ENCODE measurements around the gene TRIM62. TPM values are rescaled to one million over a fixed set of nuclear protein-coding genes. Genes with fewer than 3 reads are reported as not detected.
A peak's percentile ranks its signal among the peaks of the same experiment; 100 is the strongest.

TRIM62 gene
- total RNA-seq, 1 donor from 2014 or later: 1.4 TPM

GRCh38 chr1:33186936-33187335, 5.1 kb upstream of the TRIM62 start:
- no peaks in the 10 kb centered on the region for H3K9me3 Mint-ChIP-seq
- no peaks in the 10 kb centered on the region for H3F3A ChIP-seq (ENCODE audit: low read depth)
- H3K4me1 ChIP-seq: peaks cover 9% of the 10 kb centered on the region
- H3K9ac ChIP-seq: no peak overlapping the region
- DNase-seq (ENCODE audit: low spot score): no peak
- no peaks in the 10 kb centered on the region for H3K36me3 ChIP-seq
- no peaks in the 10 kb centered on the region for H4K20me1 ChIP-seq (ENCODE audit: low read depth)
- no peaks in the 10 kb centered on the region for H3K36me3 Mint-ChIP-seq
- H3K4me3 Mint-ChIP-seq: no peak overlapping the region
- no peak overlapping the region for H3K27ac ChIP-seq
- TF ChIP-seq EZH2 (IDR thresholded peaks at IDR 0.05) (no peak), CTCF (IDR thresholded peaks at IDR 0.05) (no peak)
- no peaks in the 10 kb centered on the region for H3K9me3 ChIP-seq (ENCODE audit: low read depth)
- no peak overlapping the region for H3K27ac Mint-ChIP-seq
- H3K4me1 Mint-ChIP-seq: peaks cover 28% of the 10 kb centered on the region
- H3K4me3 ChIP-seq: no peak overlapping the region
- H3K79me2 ChIP-seq (ENCODE audit: low read depth): no peaks in the 10 kb centered on the region
- no peaks in the 10 kb centered on the region for H3K27me3 ChIP-seq
- no peak overlapping the region for H3K4me2 ChIP-seq
- no peak overlapping the region for H2AFZ ChIP-seq (replicated peaks)
- H3K27me3 Mint-ChIP-seq (ENCODE audit: insufficient read depth, low read depth): peaks cover 9% of the 10 kb centered on the region

DNA sequence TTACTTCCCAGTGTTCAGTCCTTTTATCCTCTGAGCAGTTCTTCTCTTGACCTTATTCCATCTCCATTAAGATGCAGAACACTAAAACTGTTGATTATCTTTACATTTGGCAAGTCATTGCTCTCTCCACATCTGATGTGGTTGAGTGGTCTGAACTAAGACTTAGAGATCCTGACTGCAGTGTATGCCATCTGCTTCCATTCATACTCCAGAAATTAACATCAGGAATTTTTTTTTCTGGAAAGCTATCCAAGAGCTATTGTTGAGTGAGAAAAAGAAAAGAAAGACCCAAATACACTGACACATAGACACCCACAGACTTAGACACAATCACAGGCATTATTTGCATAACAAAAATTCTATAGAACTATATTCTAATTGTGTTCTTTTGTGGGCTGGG, 3.7 kb upstream of the TRIM62 start:
- H3K79me2 ChIP-seq (ENCODE audit: low read depth): no peaks in the 10 kb centered on the region
- H3K27me3 Mint-ChIP-seq (ENCODE audit: insufficient read depth, low read depth): peaks cover 9% of the 10 kb centered on the region

DNA sequence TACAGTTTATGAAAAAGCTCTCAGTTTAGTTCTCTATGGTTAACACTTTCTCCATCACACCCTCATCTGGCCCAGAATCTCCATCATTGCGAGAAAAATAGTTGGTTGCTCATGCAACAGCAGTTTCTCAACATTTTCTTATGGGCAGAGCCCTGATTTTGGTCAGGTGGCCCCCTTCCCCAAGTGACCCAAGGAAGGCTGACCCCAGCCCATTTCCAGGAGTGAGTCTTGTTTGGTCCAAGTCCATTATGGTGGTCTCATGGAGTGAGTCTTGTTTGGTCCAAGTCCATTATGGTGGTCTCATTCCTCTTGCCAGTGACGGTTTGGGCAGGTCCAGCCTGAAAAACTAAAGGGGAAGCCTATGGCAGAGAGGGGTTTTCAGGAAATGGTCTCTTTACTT, 1.5 kb upstream of the TRIM62 start:
- H3K9ac ChIP-seq: no peak overlapping the region
- no peak overlapping the region for H3K4me3 ChIP-seq
- Mint-ChIP-seq H3K27ac (no peak overlapping the region), H3K4me3 (peak overlapping the region; percentile 34), H3K9me3 (no peaks in the 10 kb centered on the region), H3K4me1 (peaks cover 32% of the 10 kb centered on the region), H3K27me3 (ENCODE audit: insufficient read depth, low read depth) (peaks cover 12% of the 10 kb centered on the region), H3K36me3 (no peaks in the 10 kb centered on the region)
- TF ChIP-seq CTCF (IDR thresholded peaks at IDR 0.05) (no peak), EZH2phosphoT487 (IDR thresholded peaks at IDR 0.05) (no peak), EZH2 (IDR thresholded peaks at IDR 0.05) (no peak)
- no peak overlapping the region for H2AFZ ChIP-seq (replicated peaks)
- DNase-seq (ENCODE audit: low spot score): no peak
- H3K36me3 ChIP-seq: no peaks in the 10 kb centered on the region
- H3K4me1 ChIP-seq: peaks cover 9% of the 10 kb centered on the region
- H3K4me2 ChIP-seq: no peak overlapping the region
- H3F3A ChIP-seq (ENCODE audit: low read depth): peaks cover 7% of the 10 kb centered on the region
- H3K27me3 ChIP-seq: peaks cover 17% of the 10 kb centered on the region
- peaks cover 6% of the 10 kb centered on the region for H4K20me1 ChIP-seq (ENCODE audit: low read depth)
- no peak overlapping the region for H3K27ac ChIP-seq
- no peaks in the 10 kb centered on the region for H3K9me3 ChIP-seq (ENCODE audit: low read depth)
- no peaks in the 10 kb centered on the region for H3K79me2 ChIP-seq (ENCODE audit: low read depth)

More for the DNA sequence above, 3.7 kb upstream of the TRIM62 start:
- Histone ChIP-seq H3K9me3 (ENCODE audit: low read depth) (no peaks in the 10 kb centered on the region), H3K27me3 (peaks cover 7% of the 10 kb centered on the region), H3K36me3 (no peaks in the 10 kb centered on the region), H3K4me1 (peaks cover 9% of the 10 kb centered on the region), H3F3A (ENCODE audit: low read depth) (peaks cover 7% of the 10 kb centered on the region), H3K27ac (no peak overlapping the region), H3K4me2 (no peak overlapping the region), H4K20me1 (ENCODE audit: low read depth) (no peaks in the 10 kb centered on the region), H3K4me3 (no peak overlapping the region), H2AFZ (replicated peaks) (no peak overlapping the region), H3K9ac (no peak overlapping the region)
- Mint-ChIP-seq H3K4me1 (peaks cover 26% of the 10 kb centered on the region), H3K9me3 (no peaks in the 10 kb centered on the region), H3K36me3 (no peaks in the 10 kb centered on the region), H3K27ac (no peak overlapping the region), H3K4me3 (no peak overlapping the region)
- TF ChIP-seq EZH2phosphoT487 (IDR thresholded peaks at IDR 0.05) (no peak), EZH2 (IDR thresholded peaks at IDR 0.05) (no peak), CTCF (IDR thresholded peaks at IDR 0.05) (no peak)
- DNase-seq (ENCODE audit: low spot score): no peak
